K562 (cell line): ENCODE measurements around the gene SEMA3A.

ENCODE experiments used
- EP300 ChIP-seq: IDR thresholded peaks from 2 replicates; pipeline ENCODE4 v1.6.1; 2012; ENCODE audit warnings: low read length, improper control_type of control experiment
- POLR2AphosphoS5 ChIP-seq: IDR thresholded peaks from 2 replicates; pipeline ENCODE4 v1.6.1; 2011; ENCODE audit warnings: mild to moderate bottlenecking, low read depth, low read length, moderate library complexity; ENCODE audit not compliant: control insufficient read depth, insufficient read depth
- TF ChIP-seq, protein P1 (sequence below), 3 experiments: IDR thresholded peaks in 2 of 3; conservative IDR thresholded peaks in 1 of 3; 2 replicates each; pipeline ENCODE4 v1.5.1; 2011 to 2012; ENCODE audit warnings: low read length in 3 of 3, mild to moderate bottlenecking in 3 of 3, control low read depth in 2 of 3, improper control_type of control experiment in 1 of 3, inconsistent platforms in 1 of 3, low read depth in 1 of 3, mixed read lengths in 1 of 3, moderate library complexity in 1 of 3; ENCODE audit not compliant: insufficient read depth in 2 of 3

DNA sequence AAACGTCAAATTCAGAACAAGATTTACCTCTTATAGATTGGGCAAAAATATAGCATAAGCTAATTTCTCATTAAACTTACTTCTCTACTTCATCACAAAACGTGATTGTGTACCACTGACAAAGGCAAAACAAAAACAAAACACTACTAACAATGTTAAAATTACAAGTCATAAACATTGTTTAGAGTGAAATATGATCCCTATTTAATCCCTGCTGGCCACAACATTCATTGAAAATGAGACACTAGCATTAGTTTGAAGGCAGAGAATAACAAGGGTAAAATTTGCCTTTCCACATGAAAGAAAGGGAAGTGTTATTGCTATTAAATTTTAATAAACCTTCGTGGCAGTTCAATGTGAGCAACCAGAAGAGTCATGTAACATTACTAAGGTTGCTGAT, 45.0 kb downstream of the SEMA3A start:
- TF ChIP-seq POLR2AphosphoS5: no peak
- TF ChIP-seq, protein P1, sequence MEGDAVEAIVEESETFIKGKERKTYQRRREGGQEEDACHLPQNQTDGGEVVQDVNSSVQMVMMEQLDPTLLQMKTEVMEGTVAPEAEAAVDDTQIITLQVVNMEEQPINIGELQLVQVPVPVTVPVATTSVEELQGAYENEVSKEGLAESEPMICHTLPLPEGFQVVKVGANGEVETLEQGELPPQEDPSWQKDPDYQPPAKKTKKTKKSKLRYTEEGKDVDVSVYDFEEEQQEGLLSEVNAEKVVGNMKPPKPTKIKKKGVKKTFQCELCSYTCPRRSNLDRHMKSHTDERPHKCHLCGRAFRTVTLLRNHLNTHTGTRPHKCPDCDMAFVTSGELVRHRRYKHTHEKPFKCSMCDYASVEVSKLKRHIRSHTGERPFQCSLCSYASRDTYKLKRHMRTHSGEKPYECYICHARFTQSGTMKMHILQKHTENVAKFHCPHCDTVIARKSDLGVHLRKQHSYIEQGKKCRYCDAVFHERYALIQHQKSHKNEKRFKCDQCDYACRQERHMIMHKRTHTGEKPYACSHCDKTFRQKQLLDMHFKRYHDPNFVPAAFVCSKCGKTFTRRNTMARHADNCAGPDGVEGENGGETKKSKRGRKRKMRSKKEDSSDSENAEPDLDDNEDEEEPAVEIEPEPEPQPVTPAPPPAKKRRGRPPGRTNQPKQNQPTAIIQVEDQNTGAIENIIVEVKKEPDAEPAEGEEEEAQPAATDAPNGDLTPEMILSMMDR (IDR thresholded peaks at IDR 0.05 in 2 of 3, conservative IDR thresholded peaks at IDR 0.05 in 1 of 3; ENCODE audit: insufficient read depth in 2 of 3, low read depth in 1 of 3, low read length in 3 of 3): no peak
- no peak for TF ChIP-seq EP300
